ENCODE results near the gene SLC35F3.

- TF ChIP-seq YY1 (IDR thresholded peaks at IDR 0.05; ENCODE audit: low read depth) (no peak), RAD21 (IDR thresholded peaks at IDR 0.05; ENCODE audit: low read depth) (no peak), EP300 (IDR thresholded peaks at IDR 0.05; ENCODE audit: borderline replicate concordance) (no peak), TAF1 (IDR thresholded peaks at IDR 0.05; ENCODE audit: low read depth) (no peak), TEAD4 (IDR thresholded peaks at IDR 0.05) (no peak), MAX (IDR thresholded peaks at IDR 0.05) (no peak), EGR1 (IDR thresholded peaks at IDR 0.05) (no peak), CREB1 (IDR thresholded peaks at IDR 0.05; ENCODE audit: low read depth) (no peak), FOXM1 (IDR thresholded peaks at IDR 0.05; ENCODE audit: borderline replicate concordance, low read depth) (no peak)
- TF ChIP-seq, protein P1, sequence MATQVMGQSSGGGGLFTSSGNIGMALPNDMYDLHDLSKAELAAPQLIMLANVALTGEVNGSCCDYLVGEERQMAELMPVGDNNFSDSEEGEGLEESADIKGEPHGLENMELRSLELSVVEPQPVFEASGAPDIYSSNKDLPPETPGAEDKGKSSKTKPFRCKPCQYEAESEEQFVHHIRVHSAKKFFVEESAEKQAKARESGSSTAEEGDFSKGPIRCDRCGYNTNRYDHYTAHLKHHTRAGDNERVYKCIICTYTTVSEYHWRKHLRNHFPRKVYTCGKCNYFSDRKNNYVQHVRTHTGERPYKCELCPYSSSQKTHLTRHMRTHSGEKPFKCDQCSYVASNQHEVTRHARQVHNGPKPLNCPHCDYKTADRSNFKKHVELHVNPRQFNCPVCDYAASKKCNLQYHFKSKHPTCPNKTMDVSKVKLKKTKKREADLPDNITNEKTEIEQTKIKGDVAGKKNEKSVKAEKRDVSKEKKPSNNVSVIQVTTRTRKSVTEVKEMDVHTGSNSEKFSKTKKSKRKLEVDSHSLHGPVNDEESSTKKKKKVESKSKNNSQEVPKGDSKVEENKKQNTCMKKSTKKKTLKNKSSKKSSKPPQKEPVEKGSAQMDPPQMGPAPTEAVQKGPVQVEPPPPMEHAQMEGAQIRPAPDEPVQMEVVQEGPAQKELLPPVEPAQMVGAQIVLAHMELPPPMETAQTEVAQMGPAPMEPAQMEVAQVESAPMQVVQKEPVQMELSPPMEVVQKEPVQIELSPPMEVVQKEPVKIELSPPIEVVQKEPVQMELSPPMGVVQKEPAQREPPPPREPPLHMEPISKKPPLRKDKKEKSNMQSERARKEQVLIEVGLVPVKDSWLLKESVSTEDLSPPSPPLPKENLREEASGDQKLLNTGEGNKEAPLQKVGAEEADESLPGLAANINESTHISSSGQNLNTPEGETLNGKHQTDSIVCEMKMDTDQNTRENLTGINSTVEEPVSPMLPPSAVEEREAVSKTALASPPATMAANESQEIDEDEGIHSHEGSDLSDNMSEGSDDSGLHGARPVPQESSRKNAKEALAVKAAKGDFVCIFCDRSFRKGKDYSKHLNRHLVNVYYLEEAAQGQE (IDR thresholded peaks at IDR 0.05; ENCODE audit: low read depth): no peak
- TF ChIP-seq, protein P2, sequence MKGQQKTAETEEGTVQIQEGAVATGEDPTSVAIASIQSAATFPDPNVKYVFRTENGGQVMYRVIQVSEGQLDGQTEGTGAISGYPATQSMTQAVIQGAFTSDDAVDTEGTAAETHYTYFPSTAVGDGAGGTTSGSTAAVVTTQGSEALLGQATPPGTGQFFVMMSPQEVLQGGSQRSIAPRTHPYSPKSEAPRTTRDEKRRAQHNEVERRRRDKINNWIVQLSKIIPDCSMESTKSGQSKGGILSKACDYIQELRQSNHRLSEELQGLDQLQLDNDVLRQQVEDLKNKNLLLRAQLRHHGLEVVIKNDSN (IDR thresholded peaks at IDR 0.05): no peak
These were observed 188.6 kb downstream of the SLC35F3 start for GRCh38 chr1:234093107-234093506.

Data from Ishikawa (cell line).